H1 (cell line): ENCODE data around the gene LCN12. TPM values are rescaled to one million over a fixed set of nuclear protein-coding genes. Genes with fewer than 3 reads are reported as not detected.

ENCODE experiments used
- CTCF ChIA-PET: fragments of 300-600 bp; sonication (Branson Sonifier 250); formaldehyde crosslinking; loops from one replicate; lab custom pipeline; 2021; ENCODE audit not compliant: partially characterized antibody; lab: Charles Lee
- POLR2A ChIA-PET: fragments of 300-600 bp; sonication (Branson Sonifier 250); formaldehyde crosslinking; loops from one replicate; lab custom pipeline; 2021; ENCODE audit warnings: inconsistent platforms; ENCODE audit not compliant: partially characterized antibody; lab: Charles Lee
- DNase-seq, 2 experiments: peaks; one replicate each; pipeline versions ENCODE4 v3.0.0 to v3.0.0-alpha.2; 2010 to 2022; ENCODE audit warnings: low spot score in 2 of 2, low read depth in 1 of 2, mixed read lengths in 1 of 2
- FAIRE-seq: peaks from 2 replicates; lab custom pipeline; 2011; peaks lifted over from hg19 to GRCh38; lab: Jason Lieb, UNC
- H2AFZ ChIP-seq: 2 replicates; pipeline ENCODE4 v1.8.1; 2012; ENCODE audit warnings: low read length, inconsistent platforms
- H2AK5ac ChIP-seq: 2 replicates; pipeline ENCODE4 v1.6.1; 2013; ENCODE audit warnings: low read depth, low read length
- H2BK120ac ChIP-seq: replicated peaks from 2 replicates; pipeline ENCODE3; 2013; ENCODE audit warnings: low read depth, low read length, inconsistent platforms
- H2BK12ac ChIP-seq: 2 replicates; pipeline ENCODE4 v1.6.1; 2013; ENCODE audit warnings: low read depth, low read length
- H2BK15ac ChIP-seq: 2 replicates; pipeline ENCODE4 v1.6.1; 2013; ENCODE audit warnings: low read length
- H2BK20ac ChIP-seq: 2 replicates; pipeline ENCODE4 v1.6.1; 2013; ENCODE audit warnings: low read length
- H2BK5ac ChIP-seq: 2 replicates; pipeline ENCODE4 v1.6.1; 2013; ENCODE audit warnings: low read depth, low read length
- H3K14ac ChIP-seq: 2 replicates; pipeline ENCODE4 v1.6.1; 2013; ENCODE audit warnings: inconsistent platforms; ENCODE audit not compliant: insufficient read length
- H3K18ac ChIP-seq: 2 replicates; pipeline ENCODE4 v1.6.1; 2013; ENCODE audit warnings: low read length; ENCODE audit errors: extremely low read depth
- H3K23ac ChIP-seq: 2 replicates; pipeline ENCODE4 v1.6.1; 2013; ENCODE audit warnings: inconsistent platforms; ENCODE audit not compliant: insufficient read length
- H3K23me2 ChIP-seq: 2 replicates; pipeline ENCODE4 v1.6.1; 2013; ENCODE audit warnings: low read depth, low read length
- H3K27ac ChIP-seq: 2 replicates; pipeline ENCODE4 v1.6.1; 2011; ENCODE audit warnings: low read depth, low read length, inconsistent platforms
- H3K27me3 ChIP-seq, 4 experiments: replicated peaks in 1 of 4; 1 replicate in 1 of 4; 2 replicates in 3 of 4; pipeline versions ENCODE4 v1.6.1 to v1.8.1; 2011 to 2013; ENCODE audit warnings: low read length in 3 of 4, mild to moderate bottlenecking in 3 of 4, inconsistent platforms in 2 of 4, mixed read lengths in 2 of 4, moderate library complexity in 1 of 4; ENCODE audit not compliant: control insufficient read depth in 3 of 4, insufficient read depth in 3 of 4; ENCODE audit errors: extremely low read depth in 1 of 4
- H3K36me3 ChIP-seq, 4 experiments: 2 replicates each; pipeline versions ENCODE4 v1.6.1 to v1.8.1; 2011 to 2013; ENCODE audit warnings: mild to moderate bottlenecking in 4 of 4, low read length in 3 of 4, moderate library complexity in 2 of 4, control low read depth in 1 of 4, inconsistent platforms in 1 of 4; ENCODE audit not compliant: insufficient read depth in 4 of 4, control insufficient read depth in 2 of 4
- H3K4ac ChIP-seq: replicated peaks from 2 replicates; pipeline ENCODE3; 2013; ENCODE audit warnings: low read length, low read depth, mixed read lengths, inconsistent platforms; ENCODE audit not compliant: insufficient read length
- H3K4me1 ChIP-seq, 4 experiments: replicated peaks in 1 of 4; 1 replicate in 1 of 4; 2 replicates in 3 of 4; pipeline versions ENCODE4 v1.6.1 to v1.8.1; 2011 to 2013; ENCODE audit warnings: low read length in 3 of 4, inconsistent platforms in 2 of 4, mixed read lengths in 1 of 4; ENCODE audit not compliant: insufficient read depth in 4 of 4, control insufficient read depth in 3 of 4
- H3K4me2 ChIP-seq, 2 experiments: 2 replicates each; pipeline versions ENCODE4 v1.6.1 to v1.8.1; 2011 to 2013; ENCODE audit warnings: low read depth in 2 of 2, low read length in 2 of 2, control low read depth in 1 of 2, inconsistent platforms in 1 of 2, mild to moderate bottlenecking in 1 of 2; ENCODE audit not compliant: insufficient read depth in 1 of 2
- H3K4me3 ChIP-seq, 4 experiments: fragments of 200-600, 300-600 bp in 1 of 4; sonication (generic), shearing (Covaris generic), sonication (Bioruptor Twin) in 1 of 4; 2 replicates each; pipeline versions ENCODE4 v1.5.1 to v1.8.1; 2011 to 2016; ENCODE audit warnings: low read length in 4 of 4, low read depth in 3 of 4, control low read depth in 2 of 4, inconsistent platforms in 2 of 4, mild to moderate bottlenecking in 2 of 4, mixed read lengths in 1 of 4, moderate library complexity in 1 of 4; ENCODE audit not compliant: insufficient read depth in 2 of 4; ENCODE audit errors: extremely low read depth in 1 of 4
- H3K56ac ChIP-seq: replicated peaks from 2 replicates; pipeline ENCODE3; 2013; ENCODE audit warnings: low read depth, mild to moderate bottlenecking, mixed read lengths, low read length, inconsistent platforms; ENCODE audit not compliant: insufficient read length
- H3K79me1 ChIP-seq: 2 replicates; pipeline ENCODE4 v1.6.1; 2013; ENCODE audit warnings: low read depth, low read length, control low read depth
- H3K79me2 ChIP-seq, 2 experiments: 2 replicates each; pipeline versions ENCODE4 v1.6.1 to v1.8.1; 2012 to 2013; ENCODE audit warnings: low read length in 2 of 2, mild to moderate bottlenecking in 2 of 2, inconsistent platforms in 1 of 2; ENCODE audit not compliant: insufficient read depth in 2 of 2, control insufficient read depth in 1 of 2
- H3K9ac ChIP-seq, 4 experiments: replicated peaks in 1 of 4; 1 replicate in 1 of 4; 2 replicates in 3 of 4; pipeline versions ENCODE4 v1.6.1 to v1.8.1; 2011 to 2013; ENCODE audit warnings: low read depth in 3 of 4, low read length in 3 of 4, control low read depth in 2 of 4, mild to moderate bottlenecking in 2 of 4, moderate library complexity in 2 of 4, inconsistent platforms in 1 of 4; ENCODE audit errors: extremely low read depth in 1 of 4
- H3K9me3 ChIP-seq, 2 experiments: 2 replicates each; pipeline versions ENCODE4 v1.6.1 to v1.8.1; 2012 to 2013; ENCODE audit warnings: mild to moderate bottlenecking in 2 of 2, moderate library complexity in 2 of 2, control low read depth in 1 of 2, inconsistent platforms in 1 of 2, low read depth in 1 of 2, low read length in 1 of 2, mixed read lengths in 1 of 2; ENCODE audit not compliant: insufficient read depth in 2 of 2
- H4K20me1 ChIP-seq, 2 experiments: replicated peaks in 1 of 2; 2 replicates each; pipeline versions ENCODE3 to v1.8.1; 2011 to 2013; ENCODE audit warnings: inconsistent platforms in 2 of 2, low read length in 2 of 2, mild to moderate bottlenecking in 1 of 2; ENCODE audit not compliant: insufficient read depth in 2 of 2, control insufficient read depth in 1 of 2
- H4K5ac ChIP-seq: 2 replicates; pipeline ENCODE4 v1.6.1; 2013; ENCODE audit warnings: low read length, low read depth, mixed read lengths, inconsistent platforms; ENCODE audit not compliant: insufficient read length
- H4K8ac ChIP-seq: 2 replicates; pipeline ENCODE4 v1.8.0; 2013; ENCODE audit warnings: mild to moderate bottlenecking, moderate library complexity, low read length, inconsistent platforms; ENCODE audit not compliant: insufficient read depth; ENCODE audit errors: extremely low read depth
- H4K91ac ChIP-seq: replicated peaks from 2 replicates; pipeline ENCODE3; 2013; ENCODE audit warnings: low read length, mixed read lengths, inconsistent platforms; ENCODE audit not compliant: insufficient read length
- CBX8 ChIP-seq: fragments of 300-800, 300-1000 bp; sonication (generic); IDR thresholded peaks from 2 replicates; pipeline ENCODE4 v1.7.1; 2016; ENCODE audit warnings: low read depth, low read length, borderline replicate concordance
- CEBPB ChIP-seq: IDR thresholded peaks from 2 replicates; pipeline ENCODE4 v1.6.1; 2012; ENCODE audit warnings: low read depth, low read length
- CTBP2 ChIP-seq: IDR thresholded peaks from 2 replicates; pipeline ENCODE4 v1.7.0; 2011; ENCODE audit warnings: borderline replicate concordance, mild to moderate bottlenecking, moderate library complexity, mixed read lengths, low read length; ENCODE audit not compliant: insufficient read depth, insufficient read length
- CTCF ChIP-seq, 3 experiments: IDR thresholded peaks; 1 replicate in 2 of 3; 2 replicates in 1 of 3; pipeline versions ENCODE4 v1.5.1 to v1.6.1; 2011; ENCODE audit warnings: low read length in 3 of 3, mild to moderate bottlenecking in 3 of 3, inconsistent platforms in 2 of 3, low read depth in 1 of 3, moderate library complexity in 1 of 3; ENCODE audit not compliant: insufficient read depth in 1 of 3; ENCODE audit errors: control extremely low read depth in 1 of 3
- FOSL1 ChIP-seq: IDR thresholded peaks from 2 replicates; pipeline ENCODE4 v1.6.1; 2011; ENCODE audit warnings: mild to moderate bottlenecking, low read depth, low read length, moderate library complexity; ENCODE audit not compliant: insufficient read depth
- GTF2F1 ChIP-seq: IDR thresholded peaks from 2 replicates; pipeline ENCODE4 v1.6.1; 2012; ENCODE audit warnings: low read depth, low read length, improper control_type of control experiment, borderline replicate concordance
- NRF1 ChIP-seq: IDR thresholded peaks from 2 replicates; pipeline ENCODE4 v1.6.1; 2011; ENCODE audit warnings: mild to moderate bottlenecking, low read depth, low read length, improper control_type of control experiment
- POLR2AphosphoS5 ChIP-seq: IDR thresholded peaks from 2 replicates; pipeline ENCODE4 v1.6.1; 2011; ENCODE audit warnings: low read depth, low read length
- SIRT6 ChIP-seq: IDR thresholded peaks from one replicate; pipeline ENCODE4 v1.7.1; 2012; ENCODE audit warnings: low read length, inconsistent platforms
- TCF12 ChIP-seq: IDR thresholded peaks from 2 replicates; pipeline ENCODE4 v1.6.1; 2011; ENCODE audit warnings: low read depth, mild to moderate bottlenecking, low read length
- WGBS, 2 experiments: shearing (Covaris generic) in 1 of 2; methylation state at CpG; one replicate each; pipeline versions ENCODE4 v1.1.6 to v1.1.7; 2013 to 2015; ENCODE audit warnings: low lambda C conversion rate in 2 of 2, mixed read lengths in 2 of 2, inconsistent platforms in 1 of 2, low coverage in 1 of 2, missing lambda C conversion rate in 1 of 2; ENCODE audit not compliant: insufficient replicate concordance in 2 of 2, insufficient coverage in 1 of 2, insufficient read length in 1 of 2; ENCODE audit errors: extremely low coverage in 1 of 2, missing lambda C conversion rate in 1 of 2; 5-methylcytosine and 5-hydroxymethylcytosine counted together
- polyA plus RNA-seq, 7 experiments: library from polyadenylated mRNA; depleted of rRNA in 3 of 7; stranded (reverse) in 5 of 7; unstranded in 2 of 7; fragments of >200 nt in 5 of 7; fragments of 200-250 nt in 2 of 7; gene quantifications; 1 replicate in 5 of 7; 2 replicates in 1 of 7; 4 replicates in 1 of 7; pipeline versions ENCODE4 v1.2.1 to v1.2.3, GENCODE V29; 2011 to 2013; ENCODE audit warnings: missing spikeins in 2 of 7, mixed read lengths in 2 of 7
- total RNA-seq: library from RNA; stranded (reverse); fragmentation: NEBNext Ultra II Directional; extraction: Animal tissue kit (Norgen Biotek cat#: 25700); gene quantifications from 2 replicates; pipeline ENCODE4 v1.2.1, GENCODE V29; 2021

The LCN12 gene
- total and polyA plus RNA-seq, 2 of the 8 experiments (the other 6 are each of a cell fraction or from before 2014, with no cell fraction given), result 1.1 to 1.7 TPM

GRCh38 chr9:136964833-136965422 lies 12.9 kb downstream of the LCN12 start:
- 93% methylated on average over 18 of the region's 26 CpGs; no CpG with 5 or more reads in 1 of the 2 experiments for WGBS, 2 experiments
- no peak for FAIRE-seq
- no peaks in the 10 kb centered on the region for H3K36me3 ChIP-seq
- H3K18ac ChIP-seq, result no peak overlapping the region
- H4K8ac ChIP-seq, result no peak overlapping the region
- no peak overlapping the region for H3K4ac ChIP-seq
- no peak overlapping the region for H3K4me2 ChIP-seq
- H3K4me3 ChIP-seq, result no peak overlapping the region
- no peak overlapping the region for H2BK5ac ChIP-seq
- no peak overlapping the region for H2BK20ac ChIP-seq
- H2BK120ac ChIP-seq, result no peak overlapping the region
- H4K20me1 ChIP-seq, result no peaks in the 10 kb centered on the region
- H3K27ac ChIP-seq, result no peak overlapping the region
- peak overlapping the region; percentile 65 for H4K91ac ChIP-seq
- no peaks in the 10 kb centered on the region for H3K27me3 ChIP-seq
- no peak overlapping the region for H3K14ac ChIP-seq
- peaks cover 0 to 7% (median 5%) of the 10 kb centered on the region in 4 experiments; a peak in 4 of 7 replicates for H3K4me1 ChIP-seq
- no peaks in the 10 kb centered on the region for H3K23me2 ChIP-seq
- no peak overlapping the region for H3K56ac ChIP-seq
- ChIA-PET CTCF (interaction anchor here (0.8 to 9.4 kb wide), 8 partner anchors 10 to 99 kb away, joined by 3 to 38 read pairs (median 4); partner anchors contain the start of gene LCN12), POLR2A (interaction anchor here (1.9 to 2.4 kb wide), 2 partner anchors 10 to 14 kb away, joined by 5 to 10 read pairs; no protein-coding TSS in a partner anchor)
- no peak overlapping the region for H2AK5ac ChIP-seq
- no peak overlapping the region for H2AFZ ChIP-seq
- H2BK15ac ChIP-seq, result peak overlapping the region; percentile 61; the same call in 1 of the 2 replicates
- H2BK12ac ChIP-seq, result 0 out of 2 replicates have a peak overlapping the region, but pooled peaks have one; percentile 50
- no peaks in the 10 kb centered on the region for H3K9me3 ChIP-seq
- no peaks in the 10 kb centered on the region; the same call in 1 of the 2 replicates for H3K79me1 ChIP-seq
- no peaks in the 10 kb centered on the region for H3K79me2 ChIP-seq
- no peak overlapping the region for H3K23ac ChIP-seq
- H3K9ac ChIP-seq, result no peak overlapping the region
- no peak for DNase-seq
- H4K5ac ChIP-seq, result no peak overlapping the region
- no peak for TF ChIP-seq CTCF (IDR thresholded peaks at IDR 0.05; ENCODE audit: control extremely low read depth in 1 of 3, insufficient read depth in 1 of 3, low read depth in 1 of 3, low read length in 3 of 3)
- TF ChIP-seq TCF12, result no peak
- TF ChIP-seq POLR2AphosphoS5, result no peak
- no peak for TF ChIP-seq FOSL1
- TF ChIP-seq CEBPB, result no peak
- no peak for TF ChIP-seq CTBP2
- no peak for TF ChIP-seq SIRT6
- TF ChIP-seq NRF1, result no peak
- TF ChIP-seq CBX8, result no peak
- no peak for TF ChIP-seq GTF2F1
